CD4-positive, alpha-beta T cell treated with Interleukin-2 at 100 ng/mL for 4 hours (primary cell): ENCODE results near the gene NFATC2.
A peak's percentile ranks its signal among the peaks of the same experiment; 100 is the strongest.

ENCODE experiments used
- DNase-seq: peaks from one replicate; pipeline ENCODE4 v3.0.0-alpha.2; 2020; ENCODE audit warnings: low spot score

The NFATC2 gene

DNA sequence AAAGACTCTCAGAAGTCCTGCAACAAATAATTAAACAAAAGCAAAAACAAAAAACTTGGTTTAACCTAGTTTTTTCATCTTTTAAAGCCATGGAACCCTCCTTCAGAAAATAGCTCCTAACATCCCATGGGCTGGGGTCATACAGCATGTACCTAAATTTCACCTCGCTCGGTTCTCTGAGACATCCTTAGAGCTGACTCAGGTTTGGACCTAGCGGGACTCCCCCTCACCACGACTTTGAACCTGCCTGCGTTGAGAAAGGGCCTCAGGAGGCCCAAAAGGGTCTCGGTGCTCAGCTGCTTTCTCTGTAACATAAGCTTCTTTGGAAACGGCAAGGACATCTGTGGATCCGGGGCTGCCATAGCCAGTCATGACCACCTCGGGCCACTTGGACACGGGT, 112.8 kb downstream of the NFATC2 start:
- DNase-seq, result no peak

DNA sequence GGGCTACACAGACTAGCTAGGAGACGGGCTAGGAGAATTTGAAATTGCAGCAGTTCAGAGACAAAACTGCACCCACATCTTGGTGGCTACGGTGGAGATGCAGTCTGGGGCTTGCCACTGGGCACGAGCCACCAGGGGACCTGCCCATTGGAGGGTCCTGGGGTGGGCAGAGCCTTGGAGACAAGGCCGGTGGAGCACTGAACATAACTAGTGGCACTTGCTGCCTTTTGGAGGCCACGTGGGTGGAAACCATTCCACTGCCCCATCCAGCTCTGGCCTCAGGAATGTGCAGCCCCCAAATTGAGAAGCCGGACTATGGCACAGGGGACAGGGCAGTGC, 113.4 kb downstream of the NFATC2 start:
- no peak for DNase-seq

DNA sequence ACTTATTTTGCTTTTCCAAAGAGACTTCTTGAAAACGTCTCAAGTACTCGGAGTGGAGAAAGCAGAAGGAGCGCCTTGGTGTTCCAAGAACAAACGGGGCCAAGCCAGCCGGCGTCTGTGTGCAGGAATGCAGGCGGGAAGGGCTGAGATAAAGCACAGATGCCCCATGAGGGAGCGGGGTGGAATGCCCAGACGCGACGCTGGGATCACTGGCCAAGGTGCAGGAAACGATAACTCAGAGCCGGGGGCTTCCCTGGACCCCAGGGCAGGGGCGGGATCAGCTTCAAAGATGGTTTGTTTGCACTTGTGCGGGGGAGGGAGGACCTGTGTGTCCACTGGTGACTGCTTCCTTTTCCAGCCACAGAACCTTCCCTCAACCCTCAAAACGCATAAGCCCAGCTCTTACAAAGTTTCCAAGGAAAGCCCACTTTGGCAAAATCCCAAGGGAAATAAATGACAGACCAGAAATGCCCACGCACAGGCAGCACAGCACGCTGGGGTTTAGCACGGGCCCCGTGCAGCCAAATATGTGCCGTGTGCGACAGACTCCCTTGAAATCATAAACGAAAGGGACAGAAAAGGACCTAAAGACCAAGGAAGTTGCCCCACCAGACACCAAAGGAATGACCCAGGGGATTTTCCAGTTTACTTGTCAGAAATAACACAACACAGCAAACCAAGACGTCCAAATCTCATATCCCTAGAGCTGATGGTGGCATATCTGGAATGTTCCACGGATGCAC, 113.9 kb downstream of the NFATC2 start:
- no peak for DNase-seq

DNA sequence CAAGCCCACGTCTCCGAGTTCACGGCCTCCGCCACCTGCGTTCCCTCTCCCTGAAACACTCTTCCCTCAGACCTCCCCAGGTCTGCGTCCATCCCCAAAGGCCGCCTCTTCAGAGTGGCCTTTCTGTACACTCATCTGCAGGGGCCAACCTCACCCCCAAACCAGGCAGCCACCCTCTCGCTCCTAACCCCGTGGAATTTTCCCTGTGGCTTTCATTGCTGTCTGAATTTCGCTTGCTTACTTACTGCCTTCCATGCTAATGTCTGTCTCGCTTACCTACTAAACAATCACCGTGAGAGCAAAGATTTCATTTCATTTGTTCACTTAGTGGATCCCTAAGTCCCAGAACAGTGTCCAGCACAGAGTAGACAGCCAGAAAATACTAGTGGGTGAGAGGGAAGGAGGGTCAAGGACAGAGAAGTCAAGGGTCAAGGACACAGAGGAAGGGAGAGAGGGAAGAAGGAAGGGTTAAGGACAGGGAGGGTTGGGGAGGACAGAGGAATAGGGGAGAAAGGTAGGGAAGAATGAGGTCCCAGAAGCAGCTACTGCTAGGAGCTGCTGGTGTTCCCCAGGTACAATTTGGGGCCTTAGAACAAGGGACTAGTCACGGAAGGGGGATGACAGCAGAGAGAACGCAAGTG, 114.7 kb downstream of the NFATC2 start:
- DNase-seq, result no peak

DNA sequence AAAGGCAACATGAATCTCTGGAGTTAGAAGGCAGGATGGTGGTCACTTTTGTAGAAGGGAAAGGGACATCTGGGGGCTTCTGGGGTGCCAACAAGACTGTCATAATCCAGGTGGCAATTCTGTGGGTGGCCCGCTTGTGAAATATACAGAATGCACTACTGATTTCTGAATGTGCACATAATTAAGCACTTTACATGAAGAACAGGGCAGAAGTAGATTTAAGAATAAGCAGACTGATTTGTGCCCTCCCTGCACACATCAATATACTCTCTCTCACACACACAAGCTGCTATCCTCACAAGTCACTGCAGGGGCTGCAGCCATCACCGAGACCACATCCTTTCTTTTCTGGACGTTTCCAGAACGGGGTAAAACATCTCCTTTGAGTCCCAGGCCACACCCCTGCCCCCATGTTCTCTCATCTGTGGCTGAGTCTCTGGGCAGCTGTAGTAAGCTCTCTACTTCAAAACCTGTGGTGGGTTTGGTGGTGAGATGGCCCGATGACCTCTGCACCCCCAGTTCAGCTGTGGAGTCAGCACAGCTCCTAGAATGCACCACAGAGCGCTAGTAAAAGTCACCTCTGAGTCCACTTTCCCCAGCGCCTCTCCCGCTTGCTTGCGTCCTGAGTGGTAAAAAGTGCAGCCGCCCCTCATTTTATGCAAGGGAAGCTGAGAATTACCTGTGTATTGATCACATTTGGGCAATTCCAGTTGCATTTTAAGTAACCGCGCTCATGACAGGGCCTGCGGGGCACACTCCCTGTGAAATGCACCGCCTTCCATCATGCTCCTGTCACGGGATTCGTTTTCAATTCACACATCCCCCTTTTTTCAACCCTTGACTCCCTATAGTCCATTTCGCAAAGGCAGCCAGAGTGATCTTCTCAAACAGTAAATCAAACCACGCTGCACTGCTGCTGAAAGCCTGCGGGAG, 115.5 kb downstream of the NFATC2 start:
- no peak for DNase-seq

DNA sequence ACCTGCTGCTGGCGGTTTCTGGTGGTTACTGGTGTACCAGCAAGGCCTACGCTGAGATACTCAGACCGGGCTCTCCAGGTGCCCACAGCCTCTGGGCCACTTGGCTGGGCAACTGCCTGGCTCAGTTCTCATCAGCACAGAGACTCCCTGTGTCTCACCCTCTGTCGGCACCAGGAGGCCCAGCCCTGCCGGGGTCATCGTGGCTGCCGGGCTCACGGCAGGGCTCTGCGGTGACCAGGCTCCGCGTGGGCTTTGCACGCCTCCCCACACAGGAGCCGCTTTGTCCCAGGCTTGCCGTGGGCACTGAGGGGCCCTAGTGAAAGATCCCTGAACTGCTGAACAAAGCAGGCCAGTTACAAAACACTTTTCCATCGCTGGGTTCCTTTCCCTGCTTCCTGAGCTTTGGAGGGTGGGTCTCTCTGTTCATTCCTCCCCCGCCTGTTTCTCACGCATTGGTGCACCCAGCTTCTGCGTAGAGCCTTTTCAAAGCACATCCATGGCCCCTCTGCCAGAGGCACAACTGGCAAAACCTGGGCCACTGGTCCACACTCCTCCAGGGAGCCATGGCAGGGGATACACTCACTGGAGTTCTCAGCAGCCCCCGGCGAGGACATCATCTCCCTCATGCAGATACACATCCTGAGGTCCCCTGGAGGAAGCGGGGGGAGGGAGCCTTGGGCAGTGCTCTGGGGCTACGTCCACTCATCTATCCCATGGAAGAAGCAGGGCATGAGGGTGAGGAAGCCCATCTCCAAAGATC, 117.0 kb downstream of the NFATC2 start:
- no peak for DNase-seq

DNA sequence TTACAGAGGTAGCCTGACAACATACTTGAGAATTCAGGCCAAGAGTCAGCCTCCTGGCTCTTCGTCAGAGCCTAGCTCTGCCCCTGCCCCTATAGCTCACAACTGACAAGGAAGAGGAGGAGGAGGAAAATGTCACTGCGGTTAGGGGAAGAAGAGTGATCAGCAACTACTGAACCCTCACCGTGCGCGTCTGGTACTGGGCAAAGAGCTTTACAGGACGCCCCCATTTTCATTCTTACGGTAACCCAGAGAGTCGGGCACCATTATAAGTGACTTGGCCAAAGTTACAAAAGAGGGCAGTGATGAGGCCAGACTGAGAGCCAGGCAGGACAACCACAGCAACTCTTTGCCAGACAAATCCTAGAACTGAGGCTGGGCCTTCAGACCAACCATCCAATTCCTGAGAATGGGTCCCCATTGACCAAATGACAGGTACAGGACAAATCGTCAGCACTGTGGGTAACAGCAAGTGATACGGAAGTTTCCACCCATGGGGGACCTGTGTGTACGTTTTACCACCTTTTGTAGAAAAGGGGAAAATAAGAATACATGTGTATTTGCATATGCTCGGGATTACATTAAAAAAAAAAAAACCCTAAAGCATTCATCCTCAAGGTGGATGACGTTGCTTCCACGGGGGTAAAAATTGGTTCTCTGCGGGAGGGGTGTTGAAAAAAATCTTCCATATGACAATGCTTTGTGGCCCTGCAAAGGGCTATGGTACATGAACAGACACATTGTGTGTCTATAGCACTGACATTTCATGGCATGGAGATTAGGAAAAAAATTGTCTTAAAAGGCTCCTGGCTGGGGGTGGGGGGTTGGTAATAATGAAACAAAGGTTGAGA, 118.0 kb downstream of the NFATC2 start:
- no peak for DNase-seq

DNA sequence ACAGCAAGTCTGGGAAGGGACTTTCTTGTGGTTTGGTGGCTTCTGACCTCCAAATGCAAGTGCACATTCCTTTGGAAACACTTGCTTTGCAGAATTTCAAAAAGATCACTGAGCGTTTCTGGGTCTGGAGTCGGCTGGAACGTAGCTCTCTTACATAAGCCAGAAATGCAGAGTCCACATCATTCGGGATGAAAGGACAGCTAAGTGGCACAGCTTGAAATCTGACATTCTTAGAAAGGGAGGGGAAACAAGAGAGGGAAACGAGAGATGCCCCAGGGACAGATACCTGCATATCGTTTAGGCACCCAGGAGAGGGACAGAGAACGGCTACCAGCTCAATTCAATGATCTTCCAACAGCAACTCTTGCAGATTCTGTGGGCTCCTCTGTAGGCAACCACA, 118.7 kb downstream of the NFATC2 start:
- DNase-seq, result no peak

DNA sequence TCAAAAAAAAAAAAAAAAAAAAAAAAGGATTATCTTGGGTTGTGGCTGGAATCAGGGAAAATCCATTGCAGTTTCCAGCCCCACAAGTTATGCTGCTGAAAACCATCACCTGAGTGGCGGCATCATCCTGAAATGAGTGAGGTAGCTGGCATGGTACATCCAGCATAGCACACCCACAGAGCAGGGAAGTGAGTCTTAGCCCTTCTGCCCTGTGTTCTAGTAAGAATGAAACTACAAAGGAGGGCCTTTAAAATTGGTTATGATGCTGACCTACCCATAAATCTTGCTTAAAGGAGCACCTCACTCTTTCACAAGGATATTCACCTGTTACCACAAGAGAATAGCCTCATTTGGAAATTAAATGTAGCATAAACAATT, 119.2 kb downstream of the NFATC2 start:
- DNase-seq, result no peak

DNA sequence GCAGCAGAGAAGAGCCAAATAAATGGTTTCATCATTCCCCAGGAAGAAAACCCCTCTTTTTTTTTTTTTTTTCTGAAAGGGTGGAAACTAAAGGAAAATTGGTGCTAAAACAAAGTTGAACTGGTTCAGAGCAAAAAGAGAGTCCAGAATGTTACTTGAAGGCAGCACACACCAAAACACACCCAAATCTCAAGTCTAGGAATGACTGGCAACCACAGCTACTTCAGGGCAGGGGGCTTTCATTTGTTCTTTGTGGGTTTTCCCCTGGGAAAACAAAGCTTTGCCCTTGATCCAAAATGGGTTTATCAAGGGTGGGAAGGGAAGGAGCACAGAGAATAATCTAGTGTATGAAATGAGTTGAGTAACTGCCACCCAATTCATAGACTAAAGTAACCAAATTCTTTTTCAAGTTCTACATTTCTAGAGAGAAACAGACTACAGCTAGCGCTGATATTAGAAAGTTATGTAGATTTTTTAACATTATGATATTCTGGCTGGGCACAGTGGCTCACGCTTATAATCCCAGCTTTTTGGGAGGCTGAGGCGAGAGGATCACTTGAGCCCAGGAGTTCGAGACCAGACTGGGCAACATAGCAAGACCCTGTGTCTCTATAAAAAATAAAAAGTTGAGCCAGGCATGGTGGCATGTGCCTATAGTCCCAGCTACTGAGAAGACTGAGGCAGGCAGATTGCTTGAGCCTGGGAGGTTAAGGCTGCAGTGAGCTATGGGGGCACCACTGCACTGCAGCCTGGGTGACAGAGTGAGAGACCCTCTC, 119.8 kb downstream of the NFATC2 start:
- DNase-seq, result no peak

DNA sequence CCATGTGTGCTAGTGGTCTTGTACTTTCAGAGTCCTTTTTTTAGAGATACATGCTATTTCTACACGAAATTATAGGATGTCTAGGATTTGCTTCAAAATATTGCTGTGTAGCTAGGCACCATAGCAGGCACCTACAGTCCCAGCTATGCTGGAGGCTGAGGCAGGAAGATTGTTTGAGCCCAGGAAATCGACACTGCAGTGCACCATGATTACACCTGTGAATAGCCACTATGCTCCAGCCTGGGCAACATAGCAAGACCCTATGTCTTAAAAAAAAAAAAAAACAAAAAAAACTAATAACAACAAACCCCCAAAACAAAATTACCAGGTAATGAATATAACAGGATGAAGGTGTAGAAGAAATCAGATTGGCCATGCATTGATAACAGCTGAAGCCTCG, 121.7 kb downstream of the NFATC2 start:
- DNase-seq, result no peak

DNA sequence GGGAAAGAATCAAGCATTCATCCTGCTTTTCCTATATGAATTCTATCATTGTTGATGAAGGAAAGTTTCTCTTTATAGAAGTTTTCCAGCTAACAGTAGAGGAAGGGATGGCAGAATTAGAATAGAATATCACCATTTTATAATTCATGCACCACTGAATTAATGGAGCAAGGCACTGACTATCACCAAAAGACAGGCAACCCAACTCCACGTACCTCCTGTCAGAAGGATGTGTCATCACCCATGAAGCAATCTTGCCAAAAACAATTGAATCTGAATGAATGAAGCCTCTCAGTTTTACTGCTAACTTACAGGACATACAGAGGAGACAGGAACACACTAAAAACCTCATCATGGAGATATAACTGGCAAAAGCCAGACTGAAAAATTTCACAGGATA, 122.4 kb downstream of the NFATC2 start:
- peak; percentile 49 for DNase-seq

DNA sequence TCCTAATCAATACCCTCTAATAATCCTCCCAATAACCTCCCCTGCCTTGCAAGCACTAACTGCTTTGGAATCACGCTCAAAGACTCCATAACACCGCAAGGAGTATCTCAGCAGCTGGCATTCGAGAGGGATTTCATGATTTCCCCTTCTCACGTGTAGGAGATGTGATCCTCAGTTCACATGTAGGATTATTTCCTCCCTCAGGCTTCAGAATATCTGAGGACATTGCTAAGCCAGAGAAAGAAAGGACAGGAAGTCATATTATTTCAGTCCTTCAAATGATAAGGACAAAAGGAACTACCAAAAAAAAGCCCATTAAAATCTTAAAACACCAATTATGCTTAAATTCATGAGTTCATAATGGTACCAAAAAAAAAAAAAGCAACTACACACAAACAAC, 122.9 kb downstream of the NFATC2 start:
- no peak for DNase-seq

DNA sequence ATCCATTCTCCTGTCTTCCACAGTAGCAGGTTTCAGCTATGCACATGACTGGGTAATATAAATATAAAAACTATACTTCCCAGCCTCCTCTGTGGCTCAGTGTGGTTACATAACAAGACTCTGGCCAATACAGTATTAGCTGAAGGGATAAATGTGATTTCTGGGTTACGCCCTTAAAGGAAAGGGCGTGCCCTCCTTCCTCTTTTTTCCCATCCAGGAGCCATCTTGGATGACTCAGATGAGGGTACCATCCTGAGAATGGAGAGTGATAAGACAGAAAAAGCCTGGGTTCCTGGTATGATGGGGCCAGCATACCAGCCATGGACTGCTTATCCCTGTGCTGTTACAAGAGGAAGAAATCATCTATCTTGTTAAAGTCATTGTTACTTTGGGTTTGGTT, 123.3 kb downstream of the NFATC2 start:
- DNase-seq, result no peak

DNA sequence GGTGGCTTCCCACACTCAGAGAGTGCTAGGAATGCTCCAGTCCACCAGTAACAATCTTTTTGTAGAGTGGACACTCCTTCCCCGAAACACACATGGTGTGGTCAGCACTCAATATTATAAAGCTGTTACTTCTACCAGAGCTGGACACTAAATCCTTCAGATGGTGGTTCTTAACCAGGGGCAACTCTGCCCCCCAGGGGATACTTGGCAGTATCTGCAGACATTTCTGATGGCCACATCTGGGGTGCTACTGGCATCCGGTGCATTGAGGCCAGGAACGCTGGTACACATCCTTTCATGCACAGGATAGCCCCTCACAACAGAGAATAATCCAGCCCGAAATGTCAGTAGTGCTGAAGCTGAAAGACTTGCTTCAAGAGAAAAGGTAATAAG, 124.4 kb downstream of the NFATC2 start:
- no peak for DNase-seq

DNA sequence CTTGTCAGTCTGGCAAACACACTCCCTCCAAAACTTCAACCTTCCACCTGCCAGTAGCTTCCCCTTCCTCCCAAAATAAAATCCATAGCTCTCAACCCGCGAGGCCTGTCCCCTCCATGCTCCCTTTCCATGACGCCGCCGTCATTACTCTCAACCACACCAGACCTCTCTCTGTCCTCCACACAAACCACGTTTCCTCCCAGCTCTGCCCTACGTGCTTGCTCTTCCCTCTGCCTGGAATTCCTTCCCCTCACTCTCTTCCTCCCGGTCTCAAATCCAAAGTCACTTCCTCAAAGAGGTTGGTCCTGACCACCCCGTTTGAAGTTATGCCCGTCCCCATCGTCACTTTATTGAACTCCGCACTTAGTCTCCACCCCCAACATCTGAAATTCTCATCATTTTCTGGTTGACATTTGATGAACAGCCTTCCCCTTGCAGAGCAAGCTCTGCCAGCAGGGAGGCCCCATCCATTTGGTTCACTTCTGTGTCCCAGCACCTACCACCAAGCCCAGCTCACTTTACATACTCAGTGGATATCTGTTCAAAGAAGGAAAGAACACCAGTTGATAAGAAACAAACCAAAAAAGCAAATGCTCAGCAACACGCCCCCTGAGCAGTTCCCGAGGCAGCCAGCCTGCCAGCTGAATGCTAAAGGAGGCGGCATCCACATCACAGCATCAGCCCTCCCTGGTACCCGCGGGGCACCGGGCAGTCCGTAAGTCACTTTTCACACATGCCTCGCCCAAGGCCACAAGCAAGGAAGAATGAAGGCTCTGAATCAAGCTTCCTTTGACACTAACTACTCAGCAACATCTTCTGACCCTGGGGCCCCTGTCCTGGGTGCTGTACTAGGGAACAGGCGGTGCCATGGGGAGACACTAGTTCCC, 125.0 kb downstream of the NFATC2 start:
- peak; percentile 61 for DNase-seq

DNA sequence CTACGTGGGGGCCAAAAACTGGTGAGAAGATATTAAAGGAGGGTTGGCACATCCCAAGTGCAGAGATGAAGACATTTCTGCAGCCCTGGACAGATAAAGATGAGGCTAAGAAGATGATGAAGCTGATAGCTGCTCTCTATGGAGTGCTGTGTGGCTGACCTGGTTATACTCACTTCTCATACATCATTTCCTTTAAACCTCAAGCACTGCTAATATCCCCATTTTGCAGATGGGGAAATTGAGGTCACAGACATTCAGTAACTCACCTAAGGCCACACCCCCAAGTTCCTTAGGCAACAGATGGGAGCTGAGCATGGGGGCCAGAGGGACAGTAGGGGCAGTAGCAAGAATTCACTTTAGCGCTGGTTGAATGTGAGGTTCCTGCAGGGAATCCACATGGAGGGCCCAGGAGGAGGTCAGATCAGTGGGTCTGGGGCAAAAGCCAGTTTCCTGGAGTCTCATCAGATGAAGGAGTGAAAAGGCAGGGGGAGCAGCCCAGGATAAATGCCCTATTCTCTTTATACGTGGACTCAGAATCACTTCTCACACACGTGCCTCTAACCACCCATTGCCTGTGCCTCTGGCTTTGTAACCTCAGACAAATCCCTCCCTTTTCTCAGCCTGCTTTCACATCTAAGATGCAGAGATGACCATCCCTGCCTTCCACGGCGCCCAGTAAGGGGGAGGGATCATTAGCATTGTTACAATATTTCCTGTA, 125.8 kb downstream of the NFATC2 start:
- no peak for DNase-seq

DNA sequence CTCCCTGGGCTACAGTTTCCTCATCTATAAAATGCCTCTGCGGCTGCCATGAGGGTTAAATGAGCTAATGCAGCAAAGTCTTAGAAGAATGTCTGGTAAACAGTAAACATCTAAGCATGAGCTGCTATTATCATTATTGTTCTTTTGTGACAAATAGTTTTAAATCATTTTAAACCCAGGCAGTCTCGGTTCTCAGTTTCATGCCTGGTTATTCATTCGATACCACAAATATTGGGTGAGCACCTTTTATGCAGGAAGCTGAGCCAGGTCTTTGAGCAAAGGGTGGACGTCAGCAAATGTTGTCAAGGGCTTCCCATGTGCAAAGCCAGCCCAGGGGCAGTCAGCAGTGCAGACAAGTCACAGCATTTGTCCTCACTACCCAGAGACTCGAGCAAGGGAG, 128.7 kb downstream of the NFATC2 start:
- peak; percentile 59 for DNase-seq

DNA sequence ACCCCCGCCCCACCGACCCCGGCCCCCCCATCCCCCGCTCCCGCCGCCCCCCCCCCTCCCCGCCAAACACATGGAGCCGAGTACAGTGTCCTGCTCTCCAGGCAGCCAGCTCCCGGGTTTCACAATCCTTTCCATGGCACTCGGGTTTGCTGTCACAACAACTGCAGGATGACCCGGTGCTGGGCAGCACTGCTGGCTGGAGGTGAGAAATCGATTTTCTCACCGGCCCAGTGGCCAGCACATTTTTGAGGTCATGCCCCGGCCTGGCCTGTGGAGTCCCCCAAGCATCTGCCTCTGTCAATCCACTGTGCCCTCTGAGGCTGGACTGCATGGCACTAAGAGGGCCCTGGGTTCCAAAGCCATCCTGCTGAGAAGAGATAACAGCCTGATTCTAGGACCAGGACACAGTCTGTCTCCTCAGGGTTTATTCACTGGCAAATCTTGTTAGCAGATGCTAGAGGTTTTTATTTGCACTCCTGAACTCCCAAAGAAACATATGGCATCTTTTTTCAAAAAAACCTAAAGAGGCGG, 129.5 kb downstream of the NFATC2 start:
- DNase-seq, result no peak
